BJ (cell line): ENCODE results near the gene BTBD7. TPM values are rescaled to one million over a fixed set of nuclear protein-coding genes. Genes with fewer than 3 reads are reported as not detected.
A peak's percentile ranks its signal among the peaks of the same experiment; 100 is the strongest.

Source experiments
- CTCF ChIA-PET: fragments of 350-600 bp; formaldehyde crosslinking; extraction: SDS; loops from one replicate; lab custom pipeline; 2021; ENCODE audit warnings: antibody characterized with exemption, inconsistent platforms; lab: Yijun Ruan, JAX
- POLR2A ChIA-PET: fragments of 300-600 bp; sonication (Branson Sonifier 250); formaldehyde crosslinking; extraction: SDS; loops from one replicate; lab custom pipeline; 2021; ENCODE audit warnings: antibody characterized with exemption; lab: Charles Lee
- DNase-seq: peaks from one replicate; pipeline ENCODE4 v3.0.0-alpha.2; 2011; ENCODE audit warnings: low read depth
- H3K27me3 ChIP-seq: 2 replicates; pipeline ENCODE4 v1.6.0; 2011; ENCODE audit warnings: low read length; ENCODE audit not compliant: control insufficient read depth, insufficient read depth
- H3K36me3 ChIP-seq: 2 replicates; pipeline ENCODE4 v1.5.1; 2011; ENCODE audit warnings: low read length; ENCODE audit not compliant: control insufficient read depth, insufficient read depth
- H3K4me3 ChIP-seq: 2 replicates; pipeline ENCODE4 v1.5.1; 2011; ENCODE audit warnings: low read depth, mild to moderate bottlenecking, control low read depth, low read length
- polyA plus RNA-seq: library from polyadenylated mRNA; depleted of rRNA; stranded (reverse); fragments of >200 nt; gene quantifications from 2 replicates; pipeline ENCODE4 v1.2.3, GENCODE V29; 2011
- TF ChIP-seq, protein P1 (sequence below): IDR thresholded peaks from 2 replicates; pipeline ENCODE4 v1.5.1; 2011; ENCODE audit warnings: low read depth, mild to moderate bottlenecking, control low read depth, inconsistent platforms, low read length, moderate library complexity; ENCODE audit not compliant: insufficient read depth

BTBD7 gene
- polyA plus RNA-seq, 1 experiment, result 17.7 TPM

DNA sequence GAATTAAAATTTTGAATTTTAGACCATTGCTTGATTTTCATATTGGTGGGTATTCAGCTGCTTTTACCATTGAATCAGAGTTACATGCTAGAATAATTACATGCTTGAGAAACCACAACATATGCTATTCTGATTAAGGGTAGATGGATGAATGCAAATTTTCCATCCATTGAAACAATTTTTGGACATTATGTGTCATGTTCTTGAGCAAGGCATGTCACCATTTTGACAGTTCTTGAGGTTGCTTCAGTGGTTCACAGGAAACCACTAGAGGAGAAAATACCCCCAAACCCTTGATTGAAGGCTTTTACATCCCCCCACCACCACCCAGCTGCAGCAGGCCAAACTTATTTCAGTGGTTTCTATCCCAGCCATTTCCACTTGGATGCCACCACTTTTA, 112.3 kb downstream of the BTBD7 start:
- POLR2A ChIA-PET, result no interaction called here
- TF ChIP-seq, protein P1, sequence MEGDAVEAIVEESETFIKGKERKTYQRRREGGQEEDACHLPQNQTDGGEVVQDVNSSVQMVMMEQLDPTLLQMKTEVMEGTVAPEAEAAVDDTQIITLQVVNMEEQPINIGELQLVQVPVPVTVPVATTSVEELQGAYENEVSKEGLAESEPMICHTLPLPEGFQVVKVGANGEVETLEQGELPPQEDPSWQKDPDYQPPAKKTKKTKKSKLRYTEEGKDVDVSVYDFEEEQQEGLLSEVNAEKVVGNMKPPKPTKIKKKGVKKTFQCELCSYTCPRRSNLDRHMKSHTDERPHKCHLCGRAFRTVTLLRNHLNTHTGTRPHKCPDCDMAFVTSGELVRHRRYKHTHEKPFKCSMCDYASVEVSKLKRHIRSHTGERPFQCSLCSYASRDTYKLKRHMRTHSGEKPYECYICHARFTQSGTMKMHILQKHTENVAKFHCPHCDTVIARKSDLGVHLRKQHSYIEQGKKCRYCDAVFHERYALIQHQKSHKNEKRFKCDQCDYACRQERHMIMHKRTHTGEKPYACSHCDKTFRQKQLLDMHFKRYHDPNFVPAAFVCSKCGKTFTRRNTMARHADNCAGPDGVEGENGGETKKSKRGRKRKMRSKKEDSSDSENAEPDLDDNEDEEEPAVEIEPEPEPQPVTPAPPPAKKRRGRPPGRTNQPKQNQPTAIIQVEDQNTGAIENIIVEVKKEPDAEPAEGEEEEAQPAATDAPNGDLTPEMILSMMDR, result no peak
- CTCF ChIA-PET, result interaction anchor here (1.0 to 2.0 kb wide), 3 partner anchors 11 to 16 kb away, joined by 3 to 7 read pairs (median 3); partner anchors contain the start of genes GON7 and UBR7
- Histone ChIP-seq H3K36me3 (peaks cover 5% of the 10 kb centered on the region), H3K27me3 (no peaks in the 10 kb centered on the region), H3K4me3 (no peak overlapping the region)
- DNase-seq, result no peak

GRCh38 chr14:93219103-93219726, 113.6 kb downstream of the BTBD7 start:
- Histone ChIP-seq H3K36me3 (peaks cover 5% of the 10 kb centered on the region), H3K4me3 (no peak overlapping the region), H3K27me3 (no peaks in the 10 kb centered on the region)
- POLR2A ChIA-PET, result no interaction called here
- TF ChIP-seq, protein P1, result peak; percentile 66
- CTCF ChIA-PET, result interaction anchor here (0.7 to 1.0 kb wide), 3 partner anchors 10 to 40 kb away, joined by 3 to 6 read pairs (median 5); no protein-coding TSS in a partner anchor
- peak; percentile 6 for DNase-seq

- ChIA-PET CTCF (no interaction called here), POLR2A (no interaction called here)
- Histone ChIP-seq H3K36me3 (peaks cover 3% of the 10 kb centered on the region), H3K27me3 (no peaks in the 10 kb centered on the region), H3K4me3 (no peak overlapping the region)
- DNase-seq, result no peak
- TF ChIP-seq, protein P1, result no peak
These were observed 118.2 kb downstream of the BTBD7 start for GRCh38 chr14:93214598-93214997.

GRCh38 chr14:93212432-93212831, 120.4 kb downstream of the BTBD7 start:
- TF ChIP-seq, protein P1, result no peak
- Histone ChIP-seq H3K4me3 (no peak overlapping the region), H3K36me3 (peaks cover 1% of the 10 kb centered on the region), H3K27me3 (no peaks in the 10 kb centered on the region)
- DNase-seq, result no peak
- ChIA-PET POLR2A (no interaction called here), CTCF (no interaction called here)

DNA sequence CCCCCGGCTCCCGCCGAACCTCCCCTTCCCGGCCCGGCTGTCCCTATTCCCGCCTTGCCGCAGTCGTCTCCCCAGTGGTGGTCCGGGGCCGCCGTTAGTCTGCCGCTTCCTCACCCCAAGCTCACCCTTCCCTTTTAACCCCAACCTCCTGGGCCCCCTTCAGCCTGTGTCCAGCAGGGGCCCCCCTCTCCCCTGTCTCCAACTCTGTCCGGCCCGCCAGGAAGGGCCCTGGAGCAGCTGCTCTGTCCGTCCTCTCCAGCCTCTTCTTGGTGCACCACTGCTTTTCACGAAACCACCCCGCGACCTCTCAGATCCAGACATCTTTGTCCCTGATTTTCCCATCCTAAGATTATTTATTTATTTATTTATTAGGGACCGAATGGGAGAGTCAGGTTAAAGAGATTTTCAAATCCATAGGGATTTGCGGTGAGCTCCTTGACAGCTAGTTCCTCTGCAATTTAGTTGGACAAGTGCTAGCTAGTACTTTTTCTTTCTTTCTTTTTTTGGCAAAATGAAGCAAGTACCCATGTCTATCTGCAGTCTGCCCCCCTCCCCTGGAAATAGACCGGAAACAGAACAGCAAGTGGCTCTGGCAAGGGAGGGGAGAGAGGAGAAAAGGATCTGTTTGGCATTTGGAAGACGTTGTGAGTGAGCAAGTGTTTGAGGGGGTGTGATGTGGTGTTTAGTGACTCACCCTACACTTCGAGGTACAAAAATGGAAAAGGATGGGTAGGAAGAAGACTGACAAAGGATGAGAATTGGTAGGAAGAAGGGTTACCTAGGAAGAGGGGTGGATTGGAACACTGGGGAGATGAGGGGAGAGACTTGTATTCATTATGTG, 125.1 kb downstream of the BTBD7 start:
- ChIA-PET POLR2A (no interaction called here), CTCF (interaction anchor here (0.6 to 1.9 kb wide), 23 partner anchors 10 to 1084 kb away, joined by 3 to 10 read pairs (median 3); no protein-coding TSS in a partner anchor)
- Histone ChIP-seq H3K27me3 (no peaks in the 10 kb centered on the region), H3K4me3 (peak overlapping the region; percentile 96), H3K36me3 (no peaks in the 10 kb centered on the region; the same call in 1 of the 2 replicates)
- TF ChIP-seq, protein P1, result peak; percentile 64
- DNase-seq, result no peak
